A549 (cell line): ENCODE measurements around the gene LSM7. TPM values are rescaled to one million over a fixed set of nuclear protein-coding genes. Genes with fewer than 3 reads are reported as not detected.

ENCODE experiments used
- ATAC-seq, 2 experiments: fragments of 200-7000 bp in 1 of 2; fragments of >200 bp in 1 of 2; cut with Nextera tagmentation in 1 of 2; cut with Tn5 transposase in 1 of 2; 3 replicates each; pipeline versions ENCODE4 v1.8.0 to v1.9.1; 2018 to 2020; ENCODE audit warnings: mild to moderate bottlenecking in 1 of 2, moderate library complexity in 1 of 2
- CTCF ChIA-PET: fragments of 300-600 bp; sonication (Branson Sonifier 250); formaldehyde crosslinking; extraction: SDS; loops from one replicate; lab custom pipeline; 2021; ENCODE audit warnings: antibody characterized with exemption, inconsistent platforms; lab: Yijun Ruan, JAX
- POLR2A ChIA-PET: fragments of 350-600 bp; formaldehyde crosslinking; extraction: SDS; loops from one replicate; lab custom pipeline; 2021; ENCODE audit warnings: antibody characterized with exemption, inconsistent platforms; lab: Yijun Ruan, JAX
- DNase-seq, 2 experiments: peaks; one replicate each; pipeline versions ENCODE4 v3.0.0 to v3.0.0-alpha.2; 2011 to 2016; ENCODE audit warnings: low read depth in 1 of 2, low spot score in 1 of 2
- FAIRE-seq: peaks from 2 replicates; lab custom pipeline; 2011; peaks lifted over from hg19 to GRCh38; lab: Jason Lieb, UNC
- H3K27ac ChIP-seq, 2 experiments: fragments of >200 bp; sonication (Bioruptor Twin); formaldehyde crosslinking; 3 replicates each; pipeline ENCODE4 v1.5.1; 2016 to 2017
- H3K4me1 ChIP-seq: fragments of >200 bp; sonication (Bioruptor Twin); formaldehyde crosslinking; 3 replicates; pipeline ENCODE4 v1.6.1; 2016
- H3K4me2 ChIP-seq: fragments of >200 bp; sonication (Bioruptor Twin); formaldehyde crosslinking; 3 replicates; pipeline ENCODE4 v1.6.1; 2016
- H3K4me3 ChIP-seq: fragments of >200 bp; sonication (Bioruptor Twin); formaldehyde crosslinking; 3 replicates; pipeline ENCODE4 v1.5.1; 2016
- H3K9me3 ChIP-seq: fragments of >200 bp; sonication (Bioruptor Twin); formaldehyde crosslinking; 3 replicates; pipeline ENCODE4 v1.6.1; 2016
- BHLHE40 ChIP-seq: IDR thresholded peaks from 2 replicates; pipeline ENCODE4 v1.6.1; 2012; ENCODE audit warnings: low read depth, low read length, inconsistent platforms
- CHD2 ChIP-seq: fragments of 150-350 bp; IDR thresholded peaks from 2 replicates; pipeline ENCODE4 v1.6.1; 2014; ENCODE audit warnings: low read length; ENCODE audit not compliant: partially characterized antibody
- EHF ChIP-seq: fragments of 250-450 bp; sonication (Bioruptor Pico); IDR thresholded peaks from 2 replicates; pipeline ENCODE4 v1.5.0; 2020; ENCODE audit warnings: mild to moderate bottlenecking
- ESRRA ChIP-seq: fragments of 150-350 bp; IDR thresholded peaks from 2 replicates; pipeline ENCODE4 v1.6.1; 2014; ENCODE audit warnings: mild to moderate bottlenecking, low read length, borderline replicate concordance
- FOSB ChIP-seq: fragments of 250-450 bp; sonication (Bioruptor Pico); IDR thresholded peaks from 2 replicates; pipeline ENCODE4 v1.5.0; 2020; ENCODE audit warnings: mild to moderate bottlenecking, moderate library complexity
- FOXS1 ChIP-seq: fragments of 250-450 bp; sonication (Bioruptor Pico); IDR thresholded peaks from 2 replicates; pipeline ENCODE4 v1.5.0; 2020; ENCODE audit warnings: mild to moderate bottlenecking, moderate library complexity
- HDAC2 ChIP-seq: fragments of 200-600 bp; sonication (generic); IDR thresholded peaks from 2 replicates; pipeline ENCODE4 v1.6.1; 2016
- HOXB5 ChIP-seq: fragments of 250-450 bp; sonication (Bioruptor Pico); IDR thresholded peaks from 2 replicates; pipeline ENCODE4 v1.5.0; 2020; ENCODE audit warnings: mild to moderate bottlenecking, moderate library complexity
- JUNB ChIP-seq: fragments of >200 bp; sonication (Bioruptor Twin); formaldehyde crosslinking; IDR thresholded peaks from 2 replicates; pipeline ENCODE4 v1.6.1; 2016
- MAZ ChIP-seq: fragments of 150-350 bp; IDR thresholded peaks from 2 replicates; pipeline ENCODE4 v1.6.1; 2014; ENCODE audit warnings: antibody characterized with exemption, low read depth, low read length, borderline replicate concordance
- MYC ChIP-seq: IDR thresholded peaks from 2 replicates; pipeline ENCODE4 v1.6.1; 2012; ENCODE audit warnings: mild to moderate bottlenecking, inconsistent platforms, low read length, improper control_type of control experiment, borderline replicate concordance
- NPAS2 ChIP-seq: fragments of 250-450 bp; sonication (Bioruptor Pico); IDR thresholded peaks from 2 replicates; pipeline ENCODE4 v1.8.0; 2022; ENCODE audit warnings: mild to moderate bottlenecking, moderate library complexity, borderline replicate concordance
- POLR2A ChIP-seq: IDR thresholded peaks from 2 replicates; pipeline ENCODE4 v1.6.1; 2012; ENCODE audit warnings: mild to moderate bottlenecking, low read length
- POLR2AphosphoS2 ChIP-seq: conservative IDR thresholded peaks from 2 replicates; pipeline ENCODE4 v1.6.1; 2012; ENCODE audit warnings: low read length, improper control_type of control experiment, inconsistent platforms
- RAD21 ChIP-seq, 2 experiments: fragments of >200 bp in 1 of 2; sonication (Bioruptor Twin) in 1 of 2; formaldehyde crosslinking in 1 of 2; IDR thresholded peaks in 1 of 2; conservative IDR thresholded peaks in 1 of 2; 2 replicates in 1 of 2; 3 replicates in 1 of 2; pipeline ENCODE4 v1.6.1; 2012 to 2018; ENCODE audit warnings: inconsistent platforms in 1 of 2
- TFCP2L1 ChIP-seq: fragments of 250-450 bp; sonication (Bioruptor Pico); IDR thresholded peaks from 2 replicates; pipeline ENCODE4 v1.5.0; 2021; ENCODE audit warnings: mild to moderate bottlenecking
- WGBS: methylation state at CpG from one replicate; pipeline ENCODE4 v1.1.6; 2017; ENCODE audit errors: missing lambda C conversion rate; 5-methylcytosine and 5-hydroxymethylcytosine counted together
- polyA plus RNA-seq, 4 experiments: library from polyadenylated mRNA; depleted of rRNA in 3 of 4; stranded (reverse); fragments of >200 nt; fragmentation: RNase III in 1 of 4; extraction: RNeasy Plus Mini Kit Qiagen cat#74134 plus additional on column Dnase treatment in 1 of 4; gene quantifications; 2 replicates in 3 of 4; 3 replicates in 1 of 4; pipeline ENCODE4 v1.2.3, GENCODE V29; 2011 to 2017
- TF ChIP-seq, protein P1 (sequence below): fragments of 250-450 bp; sonication (Bioruptor Pico); IDR thresholded peaks from 2 replicates; pipeline ENCODE4 v1.5.0; 2021; ENCODE audit warnings: mild to moderate bottlenecking, moderate library complexity, borderline replicate concordance
- TF ChIP-seq, protein P2 (sequence below): fragments of 450-650 bp; IDR thresholded peaks from 2 replicates; pipeline ENCODE4 v1.6.1; 2014; ENCODE audit warnings: antibody characterized with exemption
- TF ChIP-seq, protein P3 (sequence below): fragments of >200 bp; sonication (Bioruptor Twin); formaldehyde crosslinking; IDR thresholded peaks from 2 replicates; pipeline ENCODE4 v1.6.1; 2016
- TF ChIP-seq, protein P4 (sequence below): fragments of 200-600 bp; sonication (generic); IDR thresholded peaks from 2 replicates; pipeline ENCODE4 v1.6.1; 2016; ENCODE audit warnings: antibody characterized with exemption, mild to moderate bottlenecking, moderate library complexity

The LSM7 gene
- polyA plus RNA-seq, 2 of the 4 experiments (the other 2 are of a cell fraction), result 140 to 144 TPM

DNA sequence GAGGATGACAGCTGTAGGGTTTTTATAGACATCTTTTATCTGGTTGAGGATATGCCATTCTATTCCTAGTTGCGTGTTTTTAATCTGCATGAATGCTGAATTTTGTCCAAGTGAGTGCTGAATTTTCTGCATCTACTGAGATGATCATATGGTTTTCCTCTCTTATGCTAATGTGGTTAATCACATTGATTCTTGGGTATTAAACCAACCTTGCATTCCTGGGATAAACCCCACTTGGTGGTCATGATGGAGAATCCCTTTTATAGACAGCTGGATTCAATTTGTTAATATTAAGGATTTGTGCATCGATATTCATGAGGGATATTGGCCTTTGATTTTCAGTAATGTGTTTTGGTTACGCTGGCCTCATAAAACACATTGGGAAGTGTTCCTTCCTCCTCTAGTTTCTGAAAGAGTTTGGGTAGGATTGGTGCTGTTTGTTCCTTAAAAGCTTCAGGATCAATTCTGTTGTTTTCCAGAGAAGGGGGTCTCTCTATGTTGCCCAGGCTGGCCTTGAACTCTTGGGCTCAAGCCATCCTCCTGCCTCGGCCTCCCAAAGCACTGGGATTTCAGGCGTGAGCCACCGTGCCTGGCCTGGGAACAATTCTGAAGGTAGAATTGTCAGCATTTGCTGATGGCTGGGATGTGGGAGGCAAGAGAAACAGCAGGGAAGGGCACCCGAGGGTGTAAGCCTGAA, 13.1 kb downstream of the LSM7 start:
- FAIRE-seq, result no peak
- no peak for ATAC-seq
- no peak for DNase-seq
- no peak overlapping the region for H3K4me3 ChIP-seq
- 76% methylated on average over 7 of the region's 7 CpGs for WGBS
- no peak overlapping the region for H3K27ac ChIP-seq
- POLR2A ChIA-PET, result no interaction called here
- H3K4me1 ChIP-seq, result no peaks in the 10 kb centered on the region
- CTCF ChIA-PET, result interaction anchor here (0.6 to 2.3 kb wide), 11 partner anchors 9 to 378 kb away, joined by 3 to 12 read pairs (median 4); partner anchors contain the start of genes PEAK3 and PLEKHJ1
- no peak overlapping the region for H3K4me2 ChIP-seq
- peaks cover 15% of the 10 kb centered on the region; the same call in 2 of the 3 replicates for H3K9me3 ChIP-seq
- TF ChIP-seq, protein P1, sequence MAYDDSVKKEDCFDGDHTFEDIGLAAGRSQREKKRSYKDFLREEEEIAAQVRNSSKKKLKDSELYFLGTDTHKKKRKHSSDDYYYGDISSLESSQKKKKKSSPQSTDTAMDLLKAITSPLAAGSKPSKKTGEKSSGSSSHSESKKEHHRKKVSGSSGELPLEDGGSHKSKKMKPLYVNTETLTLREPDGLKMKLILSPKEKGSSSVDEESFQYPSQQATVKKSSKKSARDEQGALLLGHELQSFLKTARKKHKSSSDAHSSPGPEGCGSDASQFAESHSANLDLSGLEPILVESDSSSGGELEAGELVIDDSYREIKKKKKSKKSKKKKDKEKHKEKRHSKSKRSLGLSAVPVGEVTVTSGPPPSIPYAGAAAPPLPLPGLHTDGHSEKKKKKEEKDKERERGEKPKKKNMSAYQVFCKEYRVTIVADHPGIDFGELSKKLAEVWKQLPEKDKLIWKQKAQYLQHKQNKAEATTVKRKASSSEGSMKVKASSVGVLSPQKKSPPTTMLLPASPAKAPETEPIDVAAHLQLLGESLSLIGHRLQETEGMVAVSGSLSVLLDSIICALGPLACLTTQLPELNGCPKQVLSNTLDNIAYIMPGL (CRISPR knock-in tag), result no peak
- no peak for TF ChIP-seq RAD21 (conservative IDR thresholded peaks at IDR 0.05 in 1 of 2, IDR thresholded peaks at IDR 0.05 in 1 of 2)

DNA sequence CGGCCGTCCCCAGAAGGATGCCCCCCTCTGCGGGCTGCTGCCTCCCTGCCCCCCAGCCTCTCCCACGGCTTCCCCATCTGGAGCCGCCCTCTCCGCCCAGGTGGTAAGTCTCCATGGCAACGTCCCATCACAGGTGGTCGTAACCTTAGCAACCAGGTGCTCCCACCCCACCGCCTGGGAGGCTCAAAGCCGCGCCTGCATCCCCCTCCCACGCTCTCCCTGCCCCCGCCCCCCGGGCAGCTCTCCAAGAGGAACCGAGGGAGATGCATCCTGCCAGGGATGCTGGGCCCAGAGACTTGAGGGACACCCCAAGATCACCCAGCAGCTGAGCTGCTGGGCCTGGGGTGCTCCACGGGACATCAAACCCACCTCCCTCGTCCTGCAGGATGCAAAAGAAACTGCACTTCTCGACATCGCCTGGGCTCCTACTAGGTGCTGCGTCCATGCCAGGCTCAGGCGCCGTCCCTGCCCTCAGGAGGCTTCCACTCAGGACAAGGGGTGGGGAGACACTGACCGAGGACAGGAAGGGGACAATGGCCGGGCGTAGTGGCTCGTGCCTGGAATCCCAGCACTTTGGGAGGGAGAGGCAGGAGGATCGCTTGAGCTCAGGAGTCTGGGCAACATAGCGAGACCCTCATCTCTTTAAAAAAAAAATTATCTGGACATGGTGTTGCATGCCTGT, 15.4 kb downstream of the LSM7 start:
- TF ChIP-seq, protein P2, sequence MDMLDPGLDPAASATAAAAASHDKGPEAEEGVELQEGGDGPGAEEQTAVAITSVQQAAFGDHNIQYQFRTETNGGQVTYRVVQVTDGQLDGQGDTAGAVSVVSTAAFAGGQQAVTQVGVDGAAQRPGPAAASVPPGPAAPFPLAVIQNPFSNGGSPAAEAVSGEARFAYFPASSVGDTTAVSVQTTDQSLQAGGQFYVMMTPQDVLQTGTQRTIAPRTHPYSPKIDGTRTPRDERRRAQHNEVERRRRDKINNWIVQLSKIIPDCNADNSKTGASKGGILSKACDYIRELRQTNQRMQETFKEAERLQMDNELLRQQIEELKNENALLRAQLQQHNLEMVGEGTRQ, result no peak
- TF ChIP-seq POLR2AphosphoS2 (no peak), MYC (no peak), NPAS2 (CRISPR knock-in tag) (no peak), CHD2 (no peak), POLR2A (no peak), RAD21 (conservative IDR thresholded peaks at IDR 0.05 in 1 of 2, IDR thresholded peaks at IDR 0.05 in 1 of 2) (no peak), FOSB (CRISPR knock-in tag) (no peak)
- POLR2A ChIA-PET, result no interaction called here
- peaks cover 15% of the 10 kb centered on the region; the same call in 2 of the 3 replicates for H3K9me3 ChIP-seq
- H3K4me1 ChIP-seq, result peaks cover 10% of the 10 kb centered on the region; the same call in 2 of the 3 replicates
- no peak for FAIRE-seq
- DNase-seq, result no peak
- H3K4me3 ChIP-seq, result no peak overlapping the region
- CTCF ChIA-PET, result interaction anchor here (0.8 to 2.1 kb wide), 3 partner anchors 37 to 94 kb away, joined by 3 to 5 read pairs (median 3); no protein-coding TSS in a partner anchor
- H3K4me2 ChIP-seq, result no peak overlapping the region
- no peak for ATAC-seq
- H3K27ac ChIP-seq, result no peak overlapping the region
- 47% methylated on average over 6 of the region's 28 CpGs for WGBS

DNA sequence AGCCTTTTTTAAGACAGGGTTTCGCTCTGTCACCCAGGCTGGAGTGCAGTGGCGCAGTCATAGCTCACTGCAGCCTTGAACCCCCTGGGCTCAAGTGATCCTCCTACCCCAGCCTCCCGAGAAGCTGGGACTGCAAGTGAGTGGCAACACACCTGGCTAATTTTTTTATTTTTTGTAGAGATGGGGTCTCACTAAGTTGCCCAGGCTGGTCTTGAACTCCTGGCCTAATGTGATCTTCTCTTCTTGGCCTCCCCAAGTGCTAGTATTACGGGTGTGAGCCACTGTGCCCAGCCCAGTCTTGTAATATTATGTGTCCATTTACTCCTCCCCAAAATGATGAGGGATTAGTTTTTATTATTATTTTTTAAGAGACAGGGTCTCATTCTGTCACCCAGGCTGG, 17.3 kb downstream of the LSM7 start:
- H3K27ac ChIP-seq, result no peak overlapping the region
- DNase-seq (no peak), ATAC-seq (no peak), FAIRE-seq (no peak)
- peaks cover 15% of the 10 kb centered on the region; the same call in 2 of the 3 replicates for H3K9me3 ChIP-seq
- TF ChIP-seq FOXS1 (CRISPR knock-in tag), result no peak
- no peak for TF ChIP-seq JUNB
- TF ChIP-seq HOXB5, result no peak
- TF ChIP-seq MAZ, result no peak
- TF ChIP-seq RAD21 (conservative IDR thresholded peaks at IDR 0.05 in 1 of 2, IDR thresholded peaks at IDR 0.05 in 1 of 2), result no peak
- TF ChIP-seq TFCP2L1 (CRISPR knock-in tag), result no peak
- no peak for TF ChIP-seq POLR2AphosphoS2
- TF ChIP-seq ESRRA, result no peak
- no peak for TF ChIP-seq HDAC2
- TF ChIP-seq EHF (CRISPR knock-in tag), result no peak
- TF ChIP-seq BHLHE40, result no peak
- TF ChIP-seq, protein P3, sequence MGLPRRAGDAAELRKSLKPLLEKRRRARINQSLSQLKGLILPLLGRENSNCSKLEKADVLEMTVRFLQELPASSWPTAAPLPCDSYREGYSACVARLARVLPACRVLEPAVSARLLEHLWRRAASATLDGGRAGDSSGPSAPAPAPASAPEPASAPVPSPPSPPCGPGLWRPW, result no peak
- TF ChIP-seq, protein P2, result no peak
- TF ChIP-seq, protein P4, sequence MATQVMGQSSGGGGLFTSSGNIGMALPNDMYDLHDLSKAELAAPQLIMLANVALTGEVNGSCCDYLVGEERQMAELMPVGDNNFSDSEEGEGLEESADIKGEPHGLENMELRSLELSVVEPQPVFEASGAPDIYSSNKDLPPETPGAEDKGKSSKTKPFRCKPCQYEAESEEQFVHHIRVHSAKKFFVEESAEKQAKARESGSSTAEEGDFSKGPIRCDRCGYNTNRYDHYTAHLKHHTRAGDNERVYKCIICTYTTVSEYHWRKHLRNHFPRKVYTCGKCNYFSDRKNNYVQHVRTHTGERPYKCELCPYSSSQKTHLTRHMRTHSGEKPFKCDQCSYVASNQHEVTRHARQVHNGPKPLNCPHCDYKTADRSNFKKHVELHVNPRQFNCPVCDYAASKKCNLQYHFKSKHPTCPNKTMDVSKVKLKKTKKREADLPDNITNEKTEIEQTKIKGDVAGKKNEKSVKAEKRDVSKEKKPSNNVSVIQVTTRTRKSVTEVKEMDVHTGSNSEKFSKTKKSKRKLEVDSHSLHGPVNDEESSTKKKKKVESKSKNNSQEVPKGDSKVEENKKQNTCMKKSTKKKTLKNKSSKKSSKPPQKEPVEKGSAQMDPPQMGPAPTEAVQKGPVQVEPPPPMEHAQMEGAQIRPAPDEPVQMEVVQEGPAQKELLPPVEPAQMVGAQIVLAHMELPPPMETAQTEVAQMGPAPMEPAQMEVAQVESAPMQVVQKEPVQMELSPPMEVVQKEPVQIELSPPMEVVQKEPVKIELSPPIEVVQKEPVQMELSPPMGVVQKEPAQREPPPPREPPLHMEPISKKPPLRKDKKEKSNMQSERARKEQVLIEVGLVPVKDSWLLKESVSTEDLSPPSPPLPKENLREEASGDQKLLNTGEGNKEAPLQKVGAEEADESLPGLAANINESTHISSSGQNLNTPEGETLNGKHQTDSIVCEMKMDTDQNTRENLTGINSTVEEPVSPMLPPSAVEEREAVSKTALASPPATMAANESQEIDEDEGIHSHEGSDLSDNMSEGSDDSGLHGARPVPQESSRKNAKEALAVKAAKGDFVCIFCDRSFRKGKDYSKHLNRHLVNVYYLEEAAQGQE, result no peak
- TF ChIP-seq, all 56 proteins: peak for 0
- ChIA-PET POLR2A (no interaction called here), CTCF (interaction anchor here (0.6 to 1.2 kb wide), 2 partner anchors 12 to 53 kb away, joined by 3 to 4 read pairs; no protein-coding TSS in a partner anchor)
- Histone ChIP-seq H3K4me2 (no peak overlapping the region), H3K4me1 (peaks cover 10% of the 10 kb centered on the region; the same call in 2 of the 3 replicates), H3K4me3 (no peak overlapping the region)
- WGBS, result 71% methylated on average over 4 of the region's 4 CpGs
